Activated CD4-positive, alpha-beta memory T cell treated with anti-CD3 and anti-CD28 coated beads, Interleukin-2, amount 10 ng/mL, durations not matched to agents 7 days and 5 days (primary cell): ENCODE measurements around the gene SRPK1. TPM values are rescaled to one million over a fixed set of nuclear protein-coding genes. Genes with fewer than 3 reads are reported as not detected.
"Not testable (repeated sequence)": the region's sequence is repeated elsewhere in the genome, so short reads cannot be mapped to it uniquely, and the experiment has no call there.

Experiments used
- CTCF ChIA-PET: fragments of 350-600 bp; sonication (Branson Sonifier 250); formaldehyde crosslinking; loops from one replicate; lab custom pipeline; 2021; ENCODE audit warnings: antibody characterized with exemption, inconsistent platforms; lab: Charles Lee
- POLR2A ChIA-PET: fragments of 350-600 bp; sonication (Branson Sonifier 250); formaldehyde crosslinking; loops from one replicate; lab custom pipeline; 2021; ENCODE audit warnings: antibody characterized with exemption; lab: Charles Lee
- DNase-seq: peaks from one replicate; pipeline ENCODE4 v3.0.0-alpha.2; 2020
- H3K27ac Mint-ChIP-seq: one replicate; pipeline ENCODE4 v1.8.0; 2021; ENCODE audit warnings: mild to moderate bottlenecking, mixed read lengths
- H3K27me3 Mint-ChIP-seq: one replicate; pipeline ENCODE4 v1.8.0; 2021; ENCODE audit warnings: mixed read lengths
- H3K36me3 Mint-ChIP-seq: one replicate; pipeline ENCODE4 v1.8.0; 2021; ENCODE audit warnings: low read depth, mixed read lengths
- H3K4me1 Mint-ChIP-seq: one replicate; pipeline ENCODE4 v1.8.0; 2021; ENCODE audit warnings: mixed read lengths
- H3K4me3 Mint-ChIP-seq: one replicate; pipeline ENCODE4 v1.8.0; 2021; ENCODE audit warnings: mild to moderate bottlenecking, mixed read lengths
- H3K9me3 Mint-ChIP-seq: one replicate; pipeline ENCODE4 v1.8.0; 2021; ENCODE audit warnings: mixed read lengths
- total RNA-seq, 2 experiments: library from RNA; stranded (reverse); gene quantifications; one replicate each; pipeline ENCODE4 v1.2.3, GENCODE V29; 2021

The SRPK1 gene
- total RNA-seq, 2 experiments from 2014 or later, result 83.0 to 85.4 TPM

GRCh38 chr6:35925961-35926360 lies 5.1 kb upstream of the SRPK1 start:
- POLR2A ChIA-PET, result no interaction called here
- H3K36me3 Mint-ChIP-seq, result peaks cover 3% of the 10 kb centered on the region
- H3K9me3 Mint-ChIP-seq, result no peaks in the 10 kb centered on the region
- no peak overlapping the region for H3K4me3 Mint-ChIP-seq
- peaks cover 16% of the 10 kb centered on the region for H3K4me1 Mint-ChIP-seq
- no peaks in the 10 kb centered on the region for H3K27me3 Mint-ChIP-seq
- H3K27ac Mint-ChIP-seq, result no peak overlapping the region
- CTCF ChIA-PET, result interaction anchor here (0.8 kb wide), 1 partner anchor 690 kb away, joined by 3 read pairs; no protein-coding TSS in a partner anchor
- no peak for DNase-seq

DNA sequence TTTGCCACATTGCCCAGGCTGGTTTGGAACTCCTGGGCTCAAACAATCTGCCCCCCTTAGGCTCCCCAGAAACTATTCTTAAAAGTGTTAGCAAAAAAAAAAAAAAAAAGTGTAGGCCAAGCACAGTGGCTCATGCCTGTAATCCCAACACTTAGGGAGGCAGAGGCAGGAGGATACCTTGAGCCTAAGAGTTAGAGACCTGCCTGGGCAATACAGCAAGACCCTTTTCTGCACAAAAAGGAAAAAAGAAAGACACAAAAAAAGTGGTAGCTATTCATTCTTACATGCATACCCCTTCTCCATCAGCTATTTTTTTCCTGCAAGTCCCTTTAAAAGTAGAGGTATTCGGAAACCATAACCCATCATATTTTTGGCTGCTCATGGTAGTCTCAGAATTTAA lies 3.2 kb upstream of the SRPK1 start:
- Mint-ChIP-seq H3K27me3 (no peaks in the 10 kb centered on the region), H3K36me3 (peaks cover 12% of the 10 kb centered on the region), H3K27ac (no peak overlapping the region), H3K9me3 (no peaks in the 10 kb centered on the region), H3K4me1 (peaks cover 16% of the 10 kb centered on the region), H3K4me3 (no peak overlapping the region)
- CTCF ChIA-PET, result interaction anchor here (1.5 kb wide), 1 partner anchor 105 kb away, joined by 5 read pairs; no protein-coding TSS in a partner anchor
- POLR2A ChIA-PET, result no interaction called here
- no peak for DNase-seq

- no peak for DNase-seq
- H3K9me3 Mint-ChIP-seq, result no peaks in the 10 kb centered on the region
- peaks cover 21% of the 10 kb centered on the region for H3K36me3 Mint-ChIP-seq
- H3K27me3 Mint-ChIP-seq, result no peaks in the 10 kb centered on the region
- H3K4me3 Mint-ChIP-seq, result peak overlapping the region; percentile 90
- H3K27ac Mint-ChIP-seq, result no peak overlapping the region
- peaks cover 34% of the 10 kb centered on the region for H3K4me1 Mint-ChIP-seq
- ChIA-PET CTCF (interaction anchor here (0.6 to 1.7 kb wide), 2 partner anchors 34 to 623 kb away, joined by 3 to 4 read pairs; no protein-coding TSS in a partner anchor), POLR2A (interaction anchor here (0.9 to 4.2 kb wide), 5 partner anchors 9 to 106 kb away, joined by 3 to 22 read pairs (median 7); partner anchors contain the start of gene MAPK14)
Observed at GRCh38 chr6:35922139-35922554, 1.2 kb upstream of the SRPK1 start.

DNA sequence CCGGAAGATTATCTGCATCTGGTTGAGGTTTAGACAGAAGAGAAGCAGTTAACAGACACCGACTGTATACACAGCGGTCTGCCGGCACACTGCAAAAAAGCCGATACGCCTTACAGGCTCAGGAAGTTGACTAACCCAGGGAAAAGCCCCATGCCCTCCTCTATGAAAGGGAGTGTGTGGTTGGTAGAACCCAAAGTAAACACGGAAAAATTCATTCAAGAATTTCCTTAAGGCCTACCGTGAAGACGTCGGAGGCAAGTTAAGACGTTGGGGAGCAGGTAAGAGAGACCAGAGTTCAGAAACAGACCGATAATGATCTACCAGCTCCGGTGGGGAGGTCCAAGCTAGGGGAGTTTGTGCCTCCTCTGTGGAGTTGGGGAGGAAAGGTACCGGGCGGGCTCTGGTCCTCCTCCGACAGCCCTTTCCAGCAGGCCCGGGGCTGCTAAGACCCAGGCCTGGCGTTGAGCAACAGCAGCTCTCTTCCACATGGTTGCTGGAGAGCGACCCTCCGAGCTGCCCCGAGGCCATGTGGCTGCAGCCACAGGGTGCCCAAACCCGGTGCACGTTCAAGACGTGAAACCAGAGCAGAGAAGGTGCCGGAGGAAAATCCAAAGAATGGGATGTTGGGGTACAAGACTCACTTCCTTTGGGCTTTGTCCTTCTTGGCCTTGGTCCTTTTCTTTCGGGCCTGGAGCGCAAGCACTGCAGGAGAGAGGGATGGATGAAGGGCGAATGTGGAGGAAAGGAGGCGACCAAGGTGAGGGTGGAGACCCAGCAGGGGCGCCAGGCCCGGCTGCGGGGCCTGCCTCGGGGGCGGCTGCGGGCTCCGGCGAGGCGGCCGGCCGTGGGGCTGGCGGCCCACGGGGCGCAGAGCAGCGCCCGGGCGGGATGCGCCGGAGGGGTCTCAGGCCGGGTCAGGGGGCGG lies 809 bp downstream of the SRPK1 start:
- POLR2A ChIA-PET, result interaction anchor here (1.9 to 4.2 kb wide), 3 partner anchors 8 to 108 kb away, joined by 7 to 22 read pairs (median 9); partner anchors contain the start of gene MAPK14
- peak; percentile 55 for DNase-seq
- H3K36me3 Mint-ChIP-seq, result peaks cover 34% of the 10 kb centered on the region
- peaks cover 41% of the 10 kb centered on the region for H3K4me1 Mint-ChIP-seq
- peak overlapping the region; percentile 90 for H3K27ac Mint-ChIP-seq
- no peaks in the 10 kb centered on the region for H3K9me3 Mint-ChIP-seq
- H3K27me3 Mint-ChIP-seq, result no peaks in the 10 kb centered on the region
- H3K4me3 Mint-ChIP-seq, result peak overlapping the region; percentile 95
- CTCF ChIA-PET, result no interaction called here

DNA sequence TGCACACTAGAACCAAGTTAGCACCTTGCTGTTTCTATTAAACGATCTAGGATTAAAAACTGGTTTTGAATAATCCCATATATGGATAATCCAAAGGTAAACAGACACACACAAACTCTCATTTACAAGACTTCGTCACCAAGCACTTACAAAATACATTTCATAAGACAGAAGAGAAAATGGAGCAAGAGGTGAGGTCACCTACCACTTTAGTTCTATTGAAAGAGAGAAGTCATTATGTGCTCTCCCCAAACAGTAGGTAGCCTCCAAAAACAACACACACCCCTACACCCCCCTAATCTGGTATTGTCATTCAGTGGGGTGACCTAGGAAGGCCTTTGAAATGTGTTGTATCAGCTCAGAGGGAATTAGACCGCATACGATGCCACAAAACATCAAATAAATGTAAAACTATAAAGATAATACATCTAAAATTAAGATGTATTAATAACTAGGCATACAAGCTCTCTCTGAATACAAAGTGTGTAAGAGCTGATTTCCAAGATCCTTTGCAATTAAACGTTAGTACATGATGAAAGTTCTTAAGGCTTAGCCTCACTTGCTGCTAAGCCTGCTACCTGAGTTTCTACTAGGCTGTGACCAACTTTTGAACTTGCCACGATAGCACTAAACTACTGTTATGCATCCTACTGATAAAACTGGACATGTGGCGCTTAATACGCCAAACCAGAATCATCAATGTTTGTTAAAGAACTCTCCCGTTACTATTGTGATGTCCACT lies 1.6 kb downstream of the SRPK1 start:
- CTCF ChIA-PET, result no interaction called here
- POLR2A ChIA-PET, result interaction anchor here (1.3 to 4.2 kb wide), 2 partner anchors 12 to 109 kb away, joined by 3 to 22 read pairs; partner anchors contain the start of gene MAPK14

GRCh38 chr6:35916893-35917292 lies 4.0 kb downstream of the SRPK1 start:
- Mint-ChIP-seq H3K4me1 (peaks cover 30% of the 10 kb centered on the region), H3K36me3 (peaks cover 55% of the 10 kb centered on the region), H3K27ac (peak overlapping the region; percentile 36)
- CTCF ChIA-PET, result interaction anchor here (1.1 to 1.5 kb wide), 3 partner anchors 13 to 178 kb away, joined by 3 to 4 read pairs (median 3); no protein-coding TSS in a partner anchor
- POLR2A ChIA-PET, result interaction anchor here (2.1 kb wide), 1 partner anchor 112 kb away, joined by 5 read pairs; the partner anchor contains the start of gene MAPK14
- not testable (repeated sequence) for H3K9me3 Mint-ChIP-seq, DNase-seq, H3K27me3 Mint-ChIP-seq, H3K4me3 Mint-ChIP-seq

More for the DNA sequence above, 1.6 kb downstream of the SRPK1 start:
- H3K4me1 Mint-ChIP-seq, result peaks cover 41% of the 10 kb centered on the region
- DNase-seq, result no peak
- peak overlapping the region; percentile 95 for H3K4me3 Mint-ChIP-seq
- no peaks in the 10 kb centered on the region for H3K9me3 Mint-ChIP-seq
- H3K36me3 Mint-ChIP-seq, result peaks cover 36% of the 10 kb centered on the region
- peak overlapping the region; percentile 90 for H3K27ac Mint-ChIP-seq
- H3K27me3 Mint-ChIP-seq, result no peaks in the 10 kb centered on the region

DNA sequence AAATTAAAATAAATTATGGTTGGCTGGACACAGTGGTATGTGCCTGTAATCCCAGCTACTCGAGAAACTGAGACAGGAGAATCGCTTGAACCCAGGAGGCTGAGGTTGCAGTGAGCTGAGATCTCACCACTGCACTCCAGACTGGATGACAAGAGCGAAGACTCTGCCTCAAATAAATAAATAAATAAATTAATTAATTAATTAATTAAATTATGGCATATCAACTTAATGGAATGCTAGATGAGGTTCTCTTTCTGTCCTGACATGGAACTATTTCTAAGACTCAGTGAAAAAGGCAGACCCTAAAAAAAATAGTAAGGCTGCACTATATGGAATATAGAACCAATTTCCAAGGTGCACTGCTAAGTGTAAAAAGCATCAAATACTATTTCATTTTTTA lies 4.8 kb downstream of the SRPK1 start:
- CTCF ChIA-PET, result interaction anchor here (1.1 to 1.2 kb wide), 2 partner anchors 12 to 179 kb away, joined by 3 read pairs; no protein-coding TSS in a partner anchor
- H3K4me3 Mint-ChIP-seq, result no peak overlapping the region
- POLR2A ChIA-PET, result no interaction called here
- no peaks in the 10 kb centered on the region for H3K27me3 Mint-ChIP-seq
- H3K4me1 Mint-ChIP-seq, result peaks cover 27% of the 10 kb centered on the region
- no peak for DNase-seq
- H3K9me3 Mint-ChIP-seq, result peaks cover 4% of the 10 kb centered on the region
- H3K27ac Mint-ChIP-seq, result no peak overlapping the region
- peaks cover 64% of the 10 kb centered on the region for H3K36me3 Mint-ChIP-seq

- peaks cover 28% of the 10 kb centered on the region for H3K4me1 Mint-ChIP-seq
Observed at GRCh38 chr6:35914536-35914935, 6.4 kb downstream of the SRPK1 start.

DNA sequence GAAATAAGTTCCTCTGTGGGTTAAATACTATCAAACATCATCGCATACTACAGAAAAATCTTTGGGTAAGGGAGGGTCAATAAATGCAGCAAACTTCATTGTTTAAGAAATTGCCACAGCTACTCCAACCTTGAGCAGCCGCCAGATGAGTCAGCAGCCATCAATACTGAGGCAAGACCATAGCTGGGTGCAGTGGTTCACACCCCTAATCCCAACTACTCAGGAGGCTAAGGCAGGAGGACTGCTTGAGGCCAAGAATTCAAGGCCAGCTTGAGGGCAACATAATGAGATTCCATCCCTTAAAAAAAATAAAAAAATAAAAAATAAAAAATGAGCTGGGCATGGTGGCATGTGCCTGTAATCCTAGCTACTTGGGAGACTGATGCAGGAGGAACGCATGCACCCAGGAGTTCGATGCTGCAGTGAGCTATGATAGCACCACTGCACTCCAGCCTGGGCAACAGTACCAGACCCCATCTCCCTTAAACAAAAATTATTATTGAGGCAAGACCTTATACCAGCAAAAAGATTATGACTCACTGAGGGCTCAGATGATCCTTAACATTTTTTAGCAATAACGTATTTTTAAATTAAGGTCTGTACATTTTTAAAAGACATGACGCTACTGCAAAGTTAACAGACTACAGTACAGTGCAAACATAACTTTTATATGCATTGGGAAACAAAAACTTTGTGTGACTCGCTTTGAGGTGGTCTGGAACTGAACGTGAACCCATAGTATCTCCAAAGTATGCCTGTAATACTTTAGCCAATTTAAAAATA lies 8.8 kb downstream of the SRPK1 start:
- DNase-seq, result no peak
- POLR2A ChIA-PET, result interaction anchor here (1.0 to 2.1 kb wide), 2 partner anchors 9 kb away, joined by 3 to 7 read pairs; partner anchors contain the start of gene SRPK1
- Mint-ChIP-seq H3K9me3 (peaks cover 28% of the 10 kb centered on the region), H3K27ac (no peak overlapping the region), H3K36me3 (peaks cover 79% of the 10 kb centered on the region), H3K4me3 (no peak overlapping the region), H3K27me3 (no peaks in the 10 kb centered on the region), H3K4me1 (peaks cover 13% of the 10 kb centered on the region)
- CTCF ChIA-PET, result interaction anchor here (0.6 to 1.2 kb wide), 3 partner anchors 183 to 698 kb away, joined by 3 to 4 read pairs (median 4); no protein-coding TSS in a partner anchor

More at GRCh38 chr6:35914536-35914935, 6.4 kb downstream of the SRPK1 start:
- ChIA-PET POLR2A (no interaction called here), CTCF (no interaction called here)
- DNase-seq, result no peak
- H3K4me3 Mint-ChIP-seq, result no peak overlapping the region
- no peaks in the 10 kb centered on the region for H3K27me3 Mint-ChIP-seq
- no peak overlapping the region for H3K27ac Mint-ChIP-seq
- peaks cover 71% of the 10 kb centered on the region for H3K36me3 Mint-ChIP-seq
- peaks cover 10% of the 10 kb centered on the region for H3K9me3 Mint-ChIP-seq

- H3K27me3 Mint-ChIP-seq, DNase-seq, CTCF ChIA-PET, H3K27ac Mint-ChIP-seq, H3K4me3 Mint-ChIP-seq: not testable (repeated sequence)
- Mint-ChIP-seq H3K4me1 (peaks cover 17% of the 10 kb centered on the region), H3K36me3 (peaks cover 79% of the 10 kb centered on the region), H3K9me3 (peaks cover 28% of the 10 kb centered on the region)
- POLR2A ChIA-PET, result interaction anchor here (1.5 kb wide), 1 partner anchor 12 kb away, joined by 4 read pairs; no protein-coding TSS in a partner anchor
Observed at GRCh38 chr6:35909571-35909970, 11.3 kb downstream of the SRPK1 start.

DNA sequence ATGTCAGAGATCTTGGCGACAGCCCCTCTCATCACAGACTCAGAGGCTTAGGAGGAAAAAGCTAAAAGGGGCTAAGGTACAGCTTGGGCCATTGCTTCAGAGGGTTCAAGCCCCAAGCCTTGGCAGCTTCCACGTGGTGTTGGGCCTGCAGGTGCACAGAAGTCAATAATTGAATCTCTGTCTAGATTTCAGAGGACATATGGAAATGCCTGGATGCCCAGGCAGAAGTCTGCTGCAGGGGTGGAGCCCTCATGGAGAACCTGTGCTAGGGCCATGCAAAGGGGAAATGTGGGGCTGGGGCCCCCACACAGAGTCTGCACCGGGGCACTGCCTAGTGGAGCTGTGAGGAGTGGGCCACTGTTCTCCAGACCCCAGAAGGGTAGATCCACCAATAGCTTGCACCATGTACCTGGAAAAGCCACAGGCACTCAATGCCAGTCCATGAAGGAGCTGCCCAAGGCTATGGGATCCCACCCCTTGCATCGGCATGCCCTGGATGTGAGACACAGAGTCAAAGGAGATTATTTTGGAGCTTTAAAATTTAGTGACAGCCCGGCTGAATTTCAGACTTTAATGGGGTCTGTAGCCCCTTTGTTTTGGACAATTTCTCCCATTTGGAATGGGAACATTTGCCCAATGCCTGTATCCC lies 12.0 kb downstream of the SRPK1 start:
- H3K4me3 Mint-ChIP-seq, POLR2A ChIA-PET, H3K27ac Mint-ChIP-seq, DNase-seq, CTCF ChIA-PET, H3K27me3 Mint-ChIP-seq: not testable (repeated sequence)
- Mint-ChIP-seq H3K4me1 (peaks cover 17% of the 10 kb centered on the region), H3K36me3 (peaks cover 78% of the 10 kb centered on the region), H3K9me3 (peaks cover 28% of the 10 kb centered on the region)
